HCT116 (cell line): ENCODE results near the gene MYADM.

Experiments used
- ELF1 ChIP-seq: IDR thresholded peaks from 2 replicates; pipeline ENCODE4 v1.6.1; 2012; ENCODE audit warnings: low read depth, borderline replicate concordance
- EZH2 ChIP-seq: fragments of 200-600 bp; sonication (generic); IDR thresholded peaks from 2 replicates; pipeline ENCODE4 v1.6.1; 2017; ENCODE audit warnings: antibody characterized with exemption, mixed run types
- EZH2phosphoT487 ChIP-seq: fragments of 200-600 bp; IDR thresholded peaks from 2 replicates; pipeline ENCODE4 v1.6.1; 2018; ENCODE audit warnings: antibody characterized with exemption, borderline replicate concordance
- POLR2A ChIP-seq: IDR thresholded peaks from 2 replicates; pipeline ENCODE4 v1.7.0; 2011; ENCODE audit warnings: borderline replicate concordance; ENCODE audit not compliant: insufficient read depth, insufficient read length; ENCODE audit errors: extremely low read depth
- POLR2AphosphoS5 ChIP-seq: IDR thresholded peaks from 2 replicates; pipeline ENCODE4 v1.6.1; 2011; ENCODE audit warnings: mild to moderate bottlenecking, low read depth, low read length, moderate library complexity
- RAD21 ChIP-seq: IDR thresholded peaks from 2 replicates; pipeline ENCODE4 v1.6.1; 2012; ENCODE audit warnings: low read depth, mild to moderate bottlenecking
- SIN3A ChIP-seq: IDR thresholded peaks from 2 replicates; pipeline ENCODE4 v1.6.1; 2012; ENCODE audit warnings: low read depth
- SRF ChIP-seq: IDR thresholded peaks from 2 replicates; pipeline ENCODE4 v1.6.1; 2012; ENCODE audit warnings: low read depth
- ZFX ChIP-seq: fragments of 450-650 bp; IDR thresholded peaks from 2 replicates; pipeline ENCODE4 v1.6.1; 2017
- TF ChIP-seq, protein P1 (sequence below), 3 experiments: fragments of 200-600 bp in 1 of 3; sonication (generic) in 1 of 3; IDR thresholded peaks in 2 of 3; conservative IDR thresholded peaks in 1 of 3; 2 replicates each; pipeline ENCODE4 v1.5.1; 2012 to 2017; ENCODE audit warnings: low read depth in 2 of 3, low read length in 2 of 3, antibody characterized with exemption in 1 of 3, borderline replicate concordance in 1 of 3, control low read depth in 1 of 3, mild to moderate bottlenecking in 1 of 3, mixed read lengths in 1 of 3, mixed run types in 1 of 3, moderate library complexity in 1 of 3; ENCODE audit not compliant: insufficient read depth in 1 of 3
- TF ChIP-seq, protein P2 (sequence below): IDR thresholded peaks from 2 replicates; pipeline ENCODE4 v1.6.1; 2012; ENCODE audit warnings: low read depth
- TF ChIP-seq, protein P3 (sequence below): IDR thresholded peaks from 2 replicates; pipeline ENCODE4 v1.6.1; 2011; ENCODE audit warnings: mild to moderate bottlenecking, low read length, moderate library complexity; ENCODE audit not compliant: insufficient replicate concordance; ENCODE audit errors: extremely low read depth

DNA sequence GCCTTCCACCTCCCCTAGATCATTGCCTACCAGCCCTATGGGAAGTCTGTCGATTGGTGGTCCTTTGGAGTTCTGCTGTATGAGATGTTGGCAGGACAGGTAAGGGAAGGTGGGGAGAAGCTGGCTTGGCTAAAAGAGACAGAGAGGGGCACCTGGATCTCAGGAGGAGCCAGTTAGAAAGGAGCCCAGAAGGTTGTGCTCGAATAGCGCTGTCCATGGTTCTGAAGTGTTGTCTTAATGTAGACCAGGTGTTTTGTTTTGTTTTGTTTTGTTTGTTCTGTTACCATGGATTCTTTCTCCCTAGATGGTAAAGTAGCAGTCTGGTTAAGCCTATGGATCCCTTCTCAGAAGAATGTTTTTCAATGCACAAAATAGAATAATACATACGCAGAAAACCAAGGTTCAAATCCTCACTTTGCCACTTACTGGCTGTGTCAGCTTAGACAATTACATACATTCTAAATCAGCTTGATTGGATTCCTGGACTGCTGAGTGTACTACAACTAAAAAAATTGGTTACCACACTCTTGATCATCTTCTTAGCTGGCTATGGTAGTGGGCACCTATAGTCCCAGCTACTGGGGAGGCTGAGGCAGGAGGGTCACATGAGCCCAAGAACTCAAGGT is 35.5 kb downstream of the MYADM start:
- TF ChIP-seq, protein P1, sequence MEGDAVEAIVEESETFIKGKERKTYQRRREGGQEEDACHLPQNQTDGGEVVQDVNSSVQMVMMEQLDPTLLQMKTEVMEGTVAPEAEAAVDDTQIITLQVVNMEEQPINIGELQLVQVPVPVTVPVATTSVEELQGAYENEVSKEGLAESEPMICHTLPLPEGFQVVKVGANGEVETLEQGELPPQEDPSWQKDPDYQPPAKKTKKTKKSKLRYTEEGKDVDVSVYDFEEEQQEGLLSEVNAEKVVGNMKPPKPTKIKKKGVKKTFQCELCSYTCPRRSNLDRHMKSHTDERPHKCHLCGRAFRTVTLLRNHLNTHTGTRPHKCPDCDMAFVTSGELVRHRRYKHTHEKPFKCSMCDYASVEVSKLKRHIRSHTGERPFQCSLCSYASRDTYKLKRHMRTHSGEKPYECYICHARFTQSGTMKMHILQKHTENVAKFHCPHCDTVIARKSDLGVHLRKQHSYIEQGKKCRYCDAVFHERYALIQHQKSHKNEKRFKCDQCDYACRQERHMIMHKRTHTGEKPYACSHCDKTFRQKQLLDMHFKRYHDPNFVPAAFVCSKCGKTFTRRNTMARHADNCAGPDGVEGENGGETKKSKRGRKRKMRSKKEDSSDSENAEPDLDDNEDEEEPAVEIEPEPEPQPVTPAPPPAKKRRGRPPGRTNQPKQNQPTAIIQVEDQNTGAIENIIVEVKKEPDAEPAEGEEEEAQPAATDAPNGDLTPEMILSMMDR (IDR thresholded peaks at IDR 0.05 in 2 of 3, conservative IDR thresholded peaks at IDR 0.05 in 1 of 3; ENCODE audit: borderline replicate concordance in 1 of 3, insufficient read depth in 1 of 3, low read depth in 2 of 3, low read length in 2 of 3), result no peak
- TF ChIP-seq, protein P2, sequence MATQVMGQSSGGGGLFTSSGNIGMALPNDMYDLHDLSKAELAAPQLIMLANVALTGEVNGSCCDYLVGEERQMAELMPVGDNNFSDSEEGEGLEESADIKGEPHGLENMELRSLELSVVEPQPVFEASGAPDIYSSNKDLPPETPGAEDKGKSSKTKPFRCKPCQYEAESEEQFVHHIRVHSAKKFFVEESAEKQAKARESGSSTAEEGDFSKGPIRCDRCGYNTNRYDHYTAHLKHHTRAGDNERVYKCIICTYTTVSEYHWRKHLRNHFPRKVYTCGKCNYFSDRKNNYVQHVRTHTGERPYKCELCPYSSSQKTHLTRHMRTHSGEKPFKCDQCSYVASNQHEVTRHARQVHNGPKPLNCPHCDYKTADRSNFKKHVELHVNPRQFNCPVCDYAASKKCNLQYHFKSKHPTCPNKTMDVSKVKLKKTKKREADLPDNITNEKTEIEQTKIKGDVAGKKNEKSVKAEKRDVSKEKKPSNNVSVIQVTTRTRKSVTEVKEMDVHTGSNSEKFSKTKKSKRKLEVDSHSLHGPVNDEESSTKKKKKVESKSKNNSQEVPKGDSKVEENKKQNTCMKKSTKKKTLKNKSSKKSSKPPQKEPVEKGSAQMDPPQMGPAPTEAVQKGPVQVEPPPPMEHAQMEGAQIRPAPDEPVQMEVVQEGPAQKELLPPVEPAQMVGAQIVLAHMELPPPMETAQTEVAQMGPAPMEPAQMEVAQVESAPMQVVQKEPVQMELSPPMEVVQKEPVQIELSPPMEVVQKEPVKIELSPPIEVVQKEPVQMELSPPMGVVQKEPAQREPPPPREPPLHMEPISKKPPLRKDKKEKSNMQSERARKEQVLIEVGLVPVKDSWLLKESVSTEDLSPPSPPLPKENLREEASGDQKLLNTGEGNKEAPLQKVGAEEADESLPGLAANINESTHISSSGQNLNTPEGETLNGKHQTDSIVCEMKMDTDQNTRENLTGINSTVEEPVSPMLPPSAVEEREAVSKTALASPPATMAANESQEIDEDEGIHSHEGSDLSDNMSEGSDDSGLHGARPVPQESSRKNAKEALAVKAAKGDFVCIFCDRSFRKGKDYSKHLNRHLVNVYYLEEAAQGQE, result peak; percentile 90
- TF ChIP-seq EZH2phosphoT487 (no peak), POLR2AphosphoS5 (no peak), SIN3A (no peak), ZFX (no peak), RAD21 (no peak), EZH2 (no peak), POLR2A (no peak), ELF1 (no peak), SRF (no peak)
- TF ChIP-seq, protein P3, sequence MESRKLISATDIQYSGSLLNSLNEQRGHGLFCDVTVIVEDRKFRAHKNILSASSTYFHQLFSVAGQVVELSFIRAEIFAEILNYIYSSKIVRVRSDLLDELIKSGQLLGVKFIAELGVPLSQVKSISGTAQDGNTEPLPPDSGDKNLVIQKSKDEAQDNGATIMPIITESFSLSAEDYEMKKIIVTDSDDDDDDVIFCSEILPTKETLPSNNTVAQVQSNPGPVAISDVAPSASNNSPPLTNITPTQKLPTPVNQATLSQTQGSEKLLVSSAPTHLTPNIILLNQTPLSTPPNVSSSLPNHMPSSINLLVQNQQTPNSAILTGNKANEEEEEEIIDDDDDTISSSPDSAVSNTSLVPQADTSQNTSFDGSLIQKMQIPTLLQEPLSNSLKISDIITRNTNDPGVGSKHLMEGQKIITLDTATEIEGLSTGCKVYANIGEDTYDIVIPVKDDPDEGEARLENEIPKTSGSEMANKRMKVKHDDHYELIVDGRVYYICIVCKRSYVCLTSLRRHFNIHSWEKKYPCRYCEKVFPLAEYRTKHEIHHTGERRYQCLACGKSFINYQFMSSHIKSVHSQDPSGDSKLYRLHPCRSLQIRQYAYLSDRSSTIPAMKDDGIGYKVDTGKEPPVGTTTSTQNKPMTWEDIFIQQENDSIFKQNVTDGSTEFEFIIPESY, result no peak
